ENCODE results near the gene MYH3.

MYH3 gene

DNA sequence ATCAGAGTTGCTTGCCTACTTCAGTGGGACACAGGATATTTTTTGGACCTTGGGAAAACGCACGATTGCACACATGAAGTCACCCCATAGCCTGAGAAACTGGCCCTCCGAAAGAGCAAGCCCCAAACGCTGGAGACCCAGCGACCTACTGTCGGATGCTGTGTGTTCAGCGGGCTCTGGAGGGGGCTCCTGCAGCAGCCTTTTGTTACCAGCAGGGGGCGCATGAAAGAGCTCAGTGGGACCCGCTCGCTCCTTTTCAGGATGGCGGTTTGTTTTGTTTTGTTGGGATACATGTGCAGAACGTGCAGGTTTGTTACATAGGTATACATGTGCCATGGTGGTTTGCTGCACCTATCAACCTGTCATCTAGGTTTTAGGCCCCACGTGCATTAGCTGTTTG lies 28.4 kb downstream of the MYH3 start:
- Histone ChIP-seq H4K20me1 (ENCODE audit: insufficient read depth) (no peaks in the 10 kb centered on the region), H3K4me2 (no peak overlapping the region), H3K4me3 (IDR thresholded peaks at IDR 0.05; ENCODE audit: insufficient read depth, low read depth, low read length) (no peak overlapping the region), H3K4me1 (ENCODE audit: low read depth, poor library complexity, severe bottlenecking) (no peaks in the 10 kb centered on the region), H3K27ac (no peak overlapping the region), H3K27me3 (ENCODE audit: insufficient read depth, low read depth) (no peaks in the 10 kb centered on the region), H3K79me2 (ENCODE audit: insufficient read depth, low read depth) (no peaks in the 10 kb centered on the region), H3K36me3 (ENCODE audit: insufficient read depth) (no peaks in the 10 kb centered on the region), H2AFZ (ENCODE audit: low read depth) (no peak overlapping the region), H3K9ac (no peak overlapping the region)
- TF ChIP-seq, protein P1, sequence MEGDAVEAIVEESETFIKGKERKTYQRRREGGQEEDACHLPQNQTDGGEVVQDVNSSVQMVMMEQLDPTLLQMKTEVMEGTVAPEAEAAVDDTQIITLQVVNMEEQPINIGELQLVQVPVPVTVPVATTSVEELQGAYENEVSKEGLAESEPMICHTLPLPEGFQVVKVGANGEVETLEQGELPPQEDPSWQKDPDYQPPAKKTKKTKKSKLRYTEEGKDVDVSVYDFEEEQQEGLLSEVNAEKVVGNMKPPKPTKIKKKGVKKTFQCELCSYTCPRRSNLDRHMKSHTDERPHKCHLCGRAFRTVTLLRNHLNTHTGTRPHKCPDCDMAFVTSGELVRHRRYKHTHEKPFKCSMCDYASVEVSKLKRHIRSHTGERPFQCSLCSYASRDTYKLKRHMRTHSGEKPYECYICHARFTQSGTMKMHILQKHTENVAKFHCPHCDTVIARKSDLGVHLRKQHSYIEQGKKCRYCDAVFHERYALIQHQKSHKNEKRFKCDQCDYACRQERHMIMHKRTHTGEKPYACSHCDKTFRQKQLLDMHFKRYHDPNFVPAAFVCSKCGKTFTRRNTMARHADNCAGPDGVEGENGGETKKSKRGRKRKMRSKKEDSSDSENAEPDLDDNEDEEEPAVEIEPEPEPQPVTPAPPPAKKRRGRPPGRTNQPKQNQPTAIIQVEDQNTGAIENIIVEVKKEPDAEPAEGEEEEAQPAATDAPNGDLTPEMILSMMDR (conservative IDR thresholded peaks at IDR 0.05; ENCODE audit: low read depth, low read length) = no peak

DNA sequence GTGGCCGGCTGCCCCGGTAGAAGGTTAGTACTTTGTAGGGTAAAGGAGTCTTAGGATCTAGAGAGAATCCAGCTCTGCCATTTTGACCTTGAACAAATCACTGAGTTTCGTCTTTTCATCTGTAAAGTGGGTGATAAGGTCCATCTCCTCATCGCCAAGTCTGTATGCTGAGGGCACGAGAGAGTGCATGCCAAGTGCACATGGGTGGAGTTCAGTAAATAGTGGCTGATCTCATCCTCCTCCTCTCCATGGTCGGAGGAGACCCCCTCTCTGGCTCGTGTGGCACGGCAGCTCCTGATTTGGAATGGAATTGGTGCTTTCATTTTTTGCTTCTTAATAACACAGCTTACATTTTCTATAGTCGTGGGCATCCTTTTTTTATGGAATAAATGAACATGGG lies 30.7 kb downstream of the MYH3 start:
- H3K79me2 ChIP-seq (ENCODE audit: insufficient read depth, low read depth) = no peaks in the 10 kb centered on the region
- no peak overlapping the region for H3K4me3 ChIP-seq (IDR thresholded peaks at IDR 0.05; ENCODE audit: insufficient read depth, low read depth, low read length)
- no peak overlapping the region for H3K4me2 ChIP-seq
- no peaks in the 10 kb centered on the region for H3K27me3 ChIP-seq (ENCODE audit: insufficient read depth, low read depth)
- no peak overlapping the region for H3K27ac ChIP-seq
- no peaks in the 10 kb centered on the region for H4K20me1 ChIP-seq (ENCODE audit: insufficient read depth)
- TF ChIP-seq, protein P1 (conservative IDR thresholded peaks at IDR 0.05; ENCODE audit: low read depth, low read length) = no peak
- H2AFZ ChIP-seq (ENCODE audit: low read depth) = no peak overlapping the region
- no peaks in the 10 kb centered on the region for H3K4me1 ChIP-seq (ENCODE audit: low read depth, poor library complexity, severe bottlenecking)
- no peaks in the 10 kb centered on the region for H3K36me3 ChIP-seq (ENCODE audit: insufficient read depth)
- H3K9ac ChIP-seq = no peak overlapping the region

- Histone ChIP-seq H3K27me3 (ENCODE audit: insufficient read depth, low read depth) (no peaks in the 10 kb centered on the region), H3K9ac (no peak overlapping the region), H4K20me1 (ENCODE audit: insufficient read depth) (no peaks in the 10 kb centered on the region), H3K4me2 (no peak overlapping the region), H2AFZ (ENCODE audit: low read depth) (no peak overlapping the region), H3K79me2 (ENCODE audit: insufficient read depth, low read depth) (no peaks in the 10 kb centered on the region), H3K4me1 (ENCODE audit: low read depth, poor library complexity, severe bottlenecking) (no peaks in the 10 kb centered on the region), H3K27ac (no peak overlapping the region), H3K36me3 (ENCODE audit: insufficient read depth) (no peaks in the 10 kb centered on the region), H3K4me3 (IDR thresholded peaks at IDR 0.05; ENCODE audit: insufficient read depth, low read depth, low read length) (no peak overlapping the region)
- TF ChIP-seq, protein P1 (conservative IDR thresholded peaks at IDR 0.05; ENCODE audit: low read depth, low read length) = no peak
Measured at GRCh38 chr17:10624969-10625368, 32.1 kb downstream of the MYH3 start.

DNA sequence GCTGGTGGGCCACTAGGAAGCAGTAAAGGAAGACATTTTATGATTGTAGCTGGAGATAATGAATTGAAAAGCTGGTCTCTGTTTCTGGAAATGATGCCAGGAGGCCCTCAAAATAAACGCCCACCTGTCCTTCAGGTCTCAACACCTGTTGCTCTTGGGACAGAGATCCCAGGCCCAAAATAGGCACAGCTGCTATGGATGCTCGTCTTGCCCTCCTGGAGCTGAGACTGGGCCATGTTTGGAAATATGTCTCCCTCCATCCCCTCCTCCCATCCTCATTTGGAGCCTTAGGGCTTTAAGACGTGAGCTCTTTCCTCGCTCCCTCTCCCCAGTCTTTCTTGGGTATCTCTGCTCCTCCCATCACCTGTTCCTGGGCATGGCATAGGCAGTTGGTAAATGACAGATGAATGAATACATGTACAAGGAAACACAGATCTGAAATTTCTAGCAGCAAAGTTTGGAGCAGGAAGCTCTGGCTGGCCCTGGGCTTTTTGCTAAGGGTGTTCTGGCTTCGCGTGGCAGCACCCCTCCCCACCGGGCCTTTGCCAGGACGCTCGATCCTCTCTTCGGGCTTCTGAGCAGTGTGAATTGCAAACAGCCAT lies 33.3 kb downstream of the MYH3 start:
- no peaks in the 10 kb centered on the region for H3K36me3 ChIP-seq (ENCODE audit: insufficient read depth)
- H3K4me1 ChIP-seq (ENCODE audit: low read depth, poor library complexity, severe bottlenecking) = no peaks in the 10 kb centered on the region
- H3K4me2 ChIP-seq = no peak overlapping the region
- TF ChIP-seq, protein P1 (conservative IDR thresholded peaks at IDR 0.05; ENCODE audit: low read depth, low read length) = no peak
- no peaks in the 10 kb centered on the region for H3K79me2 ChIP-seq (ENCODE audit: insufficient read depth, low read depth)
- no peaks in the 10 kb centered on the region for H4K20me1 ChIP-seq (ENCODE audit: insufficient read depth)
- H2AFZ ChIP-seq (ENCODE audit: low read depth) = no peak overlapping the region
- H3K27me3 ChIP-seq (ENCODE audit: insufficient read depth, low read depth) = no peaks in the 10 kb centered on the region
- H3K4me3 ChIP-seq (IDR thresholded peaks at IDR 0.05; ENCODE audit: insufficient read depth, low read depth, low read length) = no peak overlapping the region
- H3K9ac ChIP-seq = no peak overlapping the region
- no peak overlapping the region for H3K27ac ChIP-seq

Measured in KMS-11 (cell line).